GM18858 (cell line): ENCODE results near the gene CSPG4.
"Not testable (repeated sequence)": the region's sequence is repeated elsewhere in the genome, so short reads cannot be mapped to it uniquely, and the experiment has no call there.

Source experiments
- ATAC-seq: cut with Tn5 transposase; IDR thresholded peaks from one replicate; pipeline ENCODE4 v1.9.1; 2021; ENCODE audit not compliant: unreplicated experiment

The CSPG4 gene

GRCh38 chr15:75689429-75689828, 23.2 kb downstream of the CSPG4 start:
- ATAC-seq, result not testable (repeated sequence)

DNA sequence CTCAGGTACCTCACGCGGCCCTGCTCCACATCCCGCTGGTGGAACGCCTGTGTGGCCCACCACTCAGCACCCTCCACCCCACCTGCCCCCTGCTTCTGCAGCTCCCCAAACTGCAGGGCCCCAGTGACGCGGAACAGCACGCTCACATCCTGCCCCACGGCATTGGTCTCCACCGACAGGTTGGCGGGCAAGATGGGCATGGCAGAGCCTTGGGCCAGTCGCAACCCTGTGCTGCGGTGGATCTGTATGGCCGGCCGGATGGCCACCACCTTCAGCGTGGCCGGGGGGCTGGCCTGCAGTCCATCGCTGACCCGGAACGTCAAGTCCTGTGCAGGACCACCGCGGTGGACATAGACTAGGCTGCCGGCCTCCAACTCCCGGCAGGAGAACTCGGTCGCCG, 23.8 kb downstream of the CSPG4 start:
- no peak for ATAC-seq

- ATAC-seq, result no peak
Measured at GRCh38 chr15:75688278-75688557, 24.4 kb downstream of the CSPG4 start.

DNA sequence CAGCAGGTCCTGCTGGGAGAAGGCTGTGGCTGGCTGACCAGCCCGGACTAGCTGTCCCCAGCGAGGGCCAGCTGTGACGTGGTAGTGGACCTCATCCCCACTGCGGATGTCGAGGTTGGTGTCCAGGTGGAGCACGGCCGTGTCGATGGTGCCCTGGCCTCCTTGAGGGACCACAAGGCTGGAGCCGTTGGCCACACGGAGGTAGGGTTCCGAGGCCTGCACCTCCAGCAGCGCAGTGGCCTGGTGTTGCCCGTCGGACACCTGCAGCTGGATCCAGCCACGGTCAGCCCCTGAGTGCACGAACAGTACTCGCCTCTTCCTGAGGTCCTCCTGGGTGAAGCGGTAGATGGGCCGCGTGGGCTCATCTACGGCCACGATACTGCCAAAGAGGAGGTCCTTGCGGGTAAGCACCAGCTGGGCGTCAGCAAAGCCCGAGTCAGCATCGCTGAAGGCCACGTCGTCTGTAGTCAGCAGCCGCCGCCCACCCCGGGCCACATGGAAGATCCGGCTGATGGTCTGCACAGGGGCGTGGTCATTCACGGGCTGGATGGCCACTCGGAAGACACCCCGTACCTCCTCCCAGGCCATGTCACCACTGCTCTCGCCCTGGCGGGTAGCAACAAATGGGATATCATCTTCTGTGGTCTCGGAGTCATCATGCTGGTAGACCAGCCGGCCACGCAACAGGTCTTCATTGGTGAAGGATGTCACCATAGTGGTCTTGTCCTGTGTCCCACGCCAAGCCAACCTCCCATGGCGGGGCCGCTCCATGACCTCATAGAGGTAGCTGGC, 25.0 kb downstream of the CSPG4 start:
- no peak for ATAC-seq

GRCh38 chr15:75686212-75686642, 26.4 kb downstream of the CSPG4 start:
- ATAC-seq, result not testable (repeated sequence)

GRCh38 chr15:75685195-75685594, 27.5 kb downstream of the CSPG4 start:
- no peak for ATAC-seq

DNA sequence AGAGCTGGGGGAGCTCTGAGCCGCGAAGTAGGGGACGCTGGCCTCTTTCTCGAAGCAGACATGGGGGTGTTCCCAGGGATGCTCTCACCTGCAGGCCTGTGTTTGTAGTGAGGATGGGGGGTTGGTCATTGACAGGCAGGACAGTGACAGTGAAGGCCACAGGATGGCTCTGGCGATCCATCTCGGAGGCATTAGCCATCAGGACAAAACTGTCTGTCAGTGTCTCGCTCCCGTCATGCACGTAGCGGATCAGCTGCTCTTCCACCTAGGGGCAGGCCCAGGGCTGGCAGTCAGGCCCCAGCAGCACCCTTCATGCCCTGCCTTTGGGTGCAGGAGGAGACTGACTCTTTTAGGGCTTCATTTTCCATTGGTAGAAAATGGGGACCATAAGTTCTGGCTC, 28.0 kb downstream of the CSPG4 start:
- ATAC-seq, result no peak

DNA sequence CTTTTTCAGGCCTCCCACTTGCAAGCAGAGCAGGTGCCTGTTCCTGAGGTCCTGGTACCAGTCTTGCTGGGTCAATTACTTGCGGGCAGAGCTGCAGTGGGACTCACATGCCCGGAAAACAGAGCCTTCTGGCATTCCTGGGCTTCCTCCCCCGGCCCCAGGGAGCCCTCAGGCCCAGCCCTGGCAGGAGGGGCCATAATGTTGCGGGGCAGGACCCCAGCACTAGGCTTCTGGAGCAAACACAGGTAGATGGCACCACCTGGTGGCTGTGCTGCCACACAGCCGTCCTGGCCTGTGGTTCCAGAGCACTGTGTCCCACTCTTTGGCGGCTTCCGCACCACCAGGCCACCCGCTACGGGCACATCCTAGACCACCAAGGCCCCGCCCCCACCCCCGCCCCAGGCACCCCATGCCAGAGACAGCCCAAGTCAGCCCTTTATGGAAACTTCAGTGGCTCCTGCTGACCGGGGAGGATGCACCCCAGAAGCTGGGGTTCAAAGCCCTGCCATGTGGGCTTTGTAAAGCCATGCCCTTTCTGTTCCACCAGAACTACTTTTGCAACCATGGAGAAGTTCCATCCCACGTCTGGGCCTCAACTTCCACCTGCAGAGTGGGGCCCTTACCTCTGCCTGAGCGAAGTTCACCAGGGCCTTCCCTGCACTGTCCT, 28.9 kb downstream of the CSPG4 start:
- ATAC-seq, result not testable (repeated sequence)

DNA sequence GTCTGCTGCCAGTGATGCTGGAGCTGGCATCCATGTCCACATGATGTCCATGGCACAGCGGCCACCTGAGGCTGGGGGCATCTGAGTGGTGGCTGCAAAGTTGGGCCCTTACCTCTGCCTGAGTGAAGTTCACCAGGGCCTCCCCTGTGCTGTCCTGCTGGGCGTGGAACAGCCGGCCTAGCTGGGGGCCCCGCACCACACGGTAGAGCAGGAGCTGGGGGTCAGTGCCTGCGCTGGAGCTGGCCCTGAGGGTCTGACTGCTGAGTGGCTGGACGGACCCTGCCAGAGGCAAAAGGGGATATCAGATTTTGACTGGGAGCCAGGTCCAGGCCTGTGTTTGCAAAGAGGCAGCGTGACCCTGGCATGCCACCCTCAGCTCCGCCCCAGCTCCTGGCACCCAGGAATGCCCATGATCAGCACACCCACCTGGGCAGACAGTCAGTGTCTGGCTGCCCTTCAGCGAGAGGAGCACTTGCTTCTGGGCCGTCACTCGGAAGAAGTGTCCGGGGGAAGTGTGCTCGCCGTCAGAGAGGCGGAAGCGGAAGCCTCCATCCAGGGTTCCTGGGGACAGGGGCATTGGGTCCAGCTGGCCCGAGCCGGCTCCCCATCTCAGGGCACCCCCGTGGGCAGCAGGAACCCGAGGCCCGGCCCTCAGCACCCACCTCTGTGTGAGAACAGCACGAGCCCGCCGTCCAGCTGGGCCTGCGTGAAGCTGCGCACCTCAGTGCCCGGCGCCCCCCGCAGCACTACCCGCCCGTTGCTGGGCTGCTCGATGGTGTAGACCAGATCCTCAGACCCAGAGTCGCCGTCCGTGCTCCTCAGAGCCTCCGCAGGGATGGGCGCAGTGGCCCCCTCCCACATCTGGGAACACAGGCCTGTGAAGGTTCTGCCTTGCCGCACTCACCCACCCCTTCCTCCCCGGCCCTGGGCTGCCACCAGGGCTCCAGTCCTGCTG, 30.2 kb downstream of the CSPG4 start:
- no peak for ATAC-seq

DNA sequence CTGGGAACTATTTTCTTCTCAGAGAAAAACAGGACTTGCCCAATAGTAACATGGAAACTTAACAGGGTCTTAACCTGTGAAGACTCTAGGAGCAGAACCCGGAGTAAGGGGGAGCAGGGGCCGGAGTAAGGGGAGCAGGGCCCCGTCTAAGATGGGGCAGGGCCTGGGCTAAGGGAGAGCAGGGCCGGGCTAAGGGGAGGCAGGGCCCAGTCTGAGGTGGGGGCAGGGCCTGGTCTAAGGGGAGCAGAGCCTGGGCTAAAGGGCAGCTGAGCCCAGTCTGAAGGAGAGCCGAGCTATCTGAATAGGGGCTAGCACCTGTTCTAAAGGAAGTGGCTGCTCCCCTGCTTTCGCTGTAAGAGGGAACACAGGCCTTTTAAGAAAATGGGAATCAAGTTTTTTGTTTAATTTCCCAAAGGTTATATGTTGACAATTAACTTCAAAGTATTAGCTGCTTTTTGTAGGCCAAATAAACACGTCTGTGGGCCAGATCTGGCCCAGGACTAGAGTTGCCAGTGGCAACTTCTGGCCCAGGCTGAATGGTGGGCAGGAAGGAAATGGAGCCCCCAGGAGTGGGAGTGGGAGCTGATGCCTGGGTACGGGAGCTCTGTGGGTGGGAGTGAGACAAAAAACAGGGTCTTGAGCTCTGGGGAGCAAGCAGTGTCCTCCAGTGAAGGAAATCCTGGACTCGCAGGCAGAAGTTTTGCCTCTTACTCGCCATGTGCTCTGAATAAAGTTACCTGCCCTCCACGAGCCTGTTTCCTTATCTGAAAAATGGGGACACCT, 32.5 kb downstream of the CSPG4 start:
- ATAC-seq, result no peak

DNA sequence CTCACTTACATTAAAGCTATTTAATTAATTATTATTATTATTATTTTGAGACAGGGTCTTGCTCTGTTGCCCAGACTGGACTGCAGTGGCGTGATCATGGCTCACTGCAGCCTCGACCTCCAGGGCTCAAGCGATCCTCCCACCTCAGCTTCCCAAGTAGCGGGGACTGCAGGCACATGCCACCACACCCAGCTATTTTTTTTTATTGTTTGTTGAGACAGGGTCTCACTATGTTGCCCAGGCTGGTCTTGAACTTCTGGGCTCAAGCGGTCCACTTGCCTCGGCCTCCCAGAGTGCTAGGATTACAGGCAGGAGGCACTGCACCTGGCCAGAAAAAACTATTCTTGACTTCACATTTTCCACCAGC, 34.3 kb downstream of the CSPG4 start:
- ATAC-seq, result not testable (repeated sequence)

- no peak for ATAC-seq
Measured at GRCh38 chr15:75677465-75678323, 35.0 kb downstream of the CSPG4 start.

DNA sequence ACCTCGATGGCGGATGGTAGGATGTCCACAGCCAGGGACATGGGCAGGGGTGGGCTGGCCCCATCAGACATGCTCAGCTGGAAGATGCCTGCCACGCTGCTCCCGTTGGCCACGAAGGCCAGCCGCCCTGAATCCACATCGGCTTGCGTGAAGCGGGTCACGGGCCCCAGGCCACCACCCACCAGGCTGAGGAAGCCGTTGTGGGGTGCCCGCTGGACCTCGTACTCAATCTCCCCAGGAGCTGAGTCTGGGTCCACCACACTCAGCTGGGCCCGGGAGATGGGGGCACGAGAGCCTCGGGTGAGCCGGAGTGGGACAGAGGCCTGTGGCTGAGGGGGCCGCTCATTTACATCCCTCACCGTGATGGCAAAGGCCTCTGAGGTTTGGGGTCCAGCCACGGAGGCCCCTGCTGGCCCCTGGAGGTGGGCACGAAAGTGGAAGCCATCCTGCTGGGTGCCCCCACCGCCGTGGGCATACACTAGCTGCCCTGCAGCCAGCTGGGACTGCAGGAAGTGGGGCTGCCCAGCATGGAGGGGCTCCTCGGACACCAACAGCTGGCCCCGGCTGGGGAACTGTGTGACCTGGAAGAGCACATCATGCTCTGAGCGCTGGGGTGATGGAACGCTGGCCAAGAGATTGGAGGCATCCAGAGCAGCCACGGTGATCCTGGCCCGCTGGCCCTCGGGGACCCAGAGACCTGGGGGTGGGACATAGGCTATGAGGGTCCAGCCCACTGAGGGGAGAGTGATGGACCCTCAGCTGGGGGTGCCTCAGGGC, 35.8 kb downstream of the CSPG4 start:
- no peak for ATAC-seq

DNA sequence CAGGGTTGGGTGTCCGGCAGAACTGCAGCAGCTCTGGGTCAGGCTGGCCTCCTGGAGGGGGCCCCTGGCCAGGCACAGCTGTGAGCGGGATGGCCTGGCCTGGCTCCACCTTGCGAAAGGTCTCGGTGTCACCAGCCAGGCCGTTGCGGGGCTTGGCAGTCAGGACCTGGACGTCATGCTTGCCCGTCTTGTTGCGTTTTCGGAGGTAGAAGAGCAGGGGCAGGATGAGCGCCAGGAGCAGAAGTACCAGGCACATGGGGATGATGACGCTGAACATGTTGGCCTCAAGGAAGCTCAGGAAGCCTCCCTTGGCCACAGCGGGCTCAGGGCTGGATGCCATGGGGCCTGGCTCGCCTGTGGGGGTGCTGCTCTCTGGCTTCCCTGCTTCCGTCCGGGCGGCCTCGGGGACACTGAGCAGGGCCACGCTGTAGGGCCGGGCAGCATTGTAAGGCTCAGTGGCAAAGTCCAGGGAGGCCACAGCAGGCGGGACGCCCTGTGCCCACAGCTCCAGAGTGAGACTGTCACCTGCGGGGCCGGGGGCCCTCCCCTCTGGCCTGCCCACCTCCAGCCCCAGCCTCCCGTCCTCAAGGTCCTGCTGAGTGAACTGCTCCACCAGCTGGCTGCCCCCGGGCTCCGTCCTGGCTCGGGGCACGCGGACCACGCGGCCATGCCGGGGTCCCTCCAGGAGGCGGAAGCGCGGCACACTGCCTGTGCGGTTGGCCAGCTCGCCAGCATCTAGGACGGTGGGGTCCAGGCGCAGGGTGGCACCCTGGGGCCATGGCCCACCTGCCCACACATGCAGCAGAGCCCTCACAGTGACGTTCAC, 36.9 kb downstream of the CSPG4 start:
- no peak for ATAC-seq

DNA sequence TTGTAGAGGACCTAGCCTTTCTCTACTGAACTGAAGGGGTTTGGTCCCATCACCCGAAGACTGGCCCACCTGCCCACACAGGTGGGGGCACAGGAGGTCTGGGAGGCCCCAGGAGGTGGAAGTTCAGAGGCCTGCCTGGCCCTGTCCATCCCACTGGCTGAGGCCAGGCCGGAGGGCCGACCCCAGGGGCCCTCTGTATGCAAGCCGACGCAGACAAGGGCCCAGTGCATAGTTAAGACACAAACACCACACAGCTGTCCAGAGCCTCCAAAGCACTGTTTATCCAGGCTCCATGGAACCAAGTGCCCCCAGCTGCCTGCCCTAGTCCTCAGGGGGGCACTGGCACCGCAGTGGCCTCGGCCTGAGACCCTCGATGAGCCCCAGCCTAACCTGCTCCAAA, 38.3 kb downstream of the CSPG4 start:
- ATAC-seq, result no peak

DNA sequence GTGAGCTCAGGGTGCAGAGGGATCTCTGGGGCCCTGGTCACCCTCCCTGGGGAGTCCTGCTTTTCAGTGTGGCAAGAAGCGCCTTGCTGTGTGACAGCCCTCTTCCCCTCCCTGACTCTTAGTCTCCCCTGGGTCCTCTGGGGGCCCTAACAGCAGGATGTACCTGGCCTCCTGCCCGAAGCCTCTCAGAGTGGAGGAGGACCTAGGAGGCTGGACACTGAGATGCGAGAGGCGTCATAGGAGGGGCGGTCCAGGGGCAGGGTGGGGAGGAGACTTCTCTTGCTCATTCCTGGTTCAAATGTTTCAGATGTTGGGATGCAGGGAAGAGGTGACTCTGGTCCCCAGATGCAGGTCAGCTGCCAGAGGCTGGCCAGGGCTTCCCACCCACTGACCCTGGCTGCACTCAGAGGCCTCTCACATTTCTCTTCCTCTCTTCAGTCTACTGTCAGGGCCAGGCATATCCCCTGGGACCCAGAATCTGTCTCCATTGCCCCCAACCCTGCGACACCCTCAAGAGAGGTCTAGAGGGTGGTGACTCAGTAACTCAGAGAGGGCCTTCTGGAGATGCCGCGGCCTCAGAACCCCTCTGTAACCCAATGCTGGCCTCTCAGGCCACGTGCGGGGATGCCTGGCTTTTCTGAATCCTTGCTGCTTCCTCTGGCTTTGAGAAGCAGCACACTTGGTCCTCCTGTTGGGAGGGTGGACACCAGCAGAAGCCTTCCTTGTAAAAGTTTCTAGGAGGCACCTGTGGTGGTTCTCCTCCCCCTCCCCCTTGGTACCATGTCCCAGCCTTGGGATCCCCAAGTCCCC, 39.0 kb downstream of the CSPG4 start:
- no peak for ATAC-seq

DNA sequence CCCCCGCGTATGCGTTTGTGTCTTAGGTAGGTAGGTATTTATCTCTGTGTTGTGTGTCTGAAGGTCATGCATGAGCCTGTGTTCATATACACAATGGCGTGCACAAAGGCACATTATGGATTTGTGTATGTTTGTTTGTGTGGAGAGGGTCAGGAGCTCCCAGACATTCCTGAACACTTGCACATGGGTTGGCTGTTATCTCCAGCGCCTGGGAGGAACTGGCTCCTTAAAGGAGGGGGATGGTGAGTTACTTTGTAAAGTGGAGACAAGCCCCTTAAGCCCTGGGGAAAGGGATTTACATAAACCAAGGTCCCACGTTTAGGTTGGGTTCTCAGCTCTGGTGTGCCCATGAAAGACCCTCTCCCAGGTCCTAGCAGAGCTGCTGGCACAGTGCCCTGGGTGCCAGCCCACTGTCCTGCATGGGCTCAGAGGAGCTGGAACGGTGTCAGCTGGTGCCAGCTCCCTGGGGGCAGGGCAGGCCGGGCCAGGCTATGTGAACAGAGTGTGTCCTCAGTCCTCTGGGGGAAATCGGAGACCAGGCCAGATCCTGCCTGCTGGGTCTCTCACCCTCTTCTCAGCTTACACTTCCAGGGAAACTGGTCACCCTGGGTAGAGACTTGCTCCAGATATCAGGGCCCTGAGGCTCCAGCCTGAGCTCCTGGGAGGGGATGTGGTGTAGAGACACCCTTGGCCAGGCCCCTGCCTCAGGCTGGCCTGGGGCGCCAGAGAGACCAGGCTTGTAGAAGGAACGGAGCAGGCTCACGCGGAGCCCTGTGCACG, 39.8 kb downstream of the CSPG4 start:
- ATAC-seq, result no peak
